Transverse colon (tissue), 4 donors: ENCODE measurements around the gene COL4A1. TPM values are rescaled to one million over a fixed set of nuclear protein-coding genes. Genes with fewer than 3 reads are reported as not detected.

Source experiments
- DNase-seq: peaks from one replicate; pipeline ENCODE4 v3.0.0-alpha.2; 2019
- H3K27ac ChIP-seq, 4 donors: fragments of 200-600 bp; sonication (generic); 2 replicates each; pipeline ENCODE4 v1.5.1; 2016 to 2018; ENCODE audit warnings: inconsistent platforms in 4 of 4
- H3K27me3 ChIP-seq: fragments of 200-600 bp; sonication (generic); 2 replicates; pipeline ENCODE4 v1.5.1; 2017; ENCODE audit warnings: inconsistent platforms
- H3K36me3 ChIP-seq, 4 donors: fragments of 200-600 bp; sonication (generic); 2 replicates each; pipeline ENCODE4 v1.5.1; 2017 to 2019; ENCODE audit warnings: inconsistent platforms in 4 of 4
- H3K4me1 ChIP-seq, 4 donors: fragments of 200-600 bp; sonication (generic); 2 replicates each; pipeline ENCODE4 v1.5.1; 2017 to 2020; ENCODE audit warnings: inconsistent platforms in 4 of 4
- H3K4me3 ChIP-seq, 4 donors: fragments of 200-600 bp; sonication (generic); 1 replicate in 1 of 4; 2 replicates in 3 of 4; pipeline versions ENCODE4 v1.5.1 to v1.6.1; 2017 to 2019; ENCODE audit warnings: inconsistent platforms in 4 of 4
- H3K9me3 ChIP-seq, 2 donors: fragments of 200-600 bp; sonication (generic); 2 replicates each; pipeline ENCODE4 v1.5.1; 2017 to 2019; ENCODE audit warnings: inconsistent platforms in 2 of 2
- EP300 ChIP-seq: sonication (generic); formaldehyde crosslinking; IDR thresholded peaks from one replicate; pipeline ENCODE4 v1.6.1; 2017; ENCODE audit warnings: antibody characterized with exemption, low read depth
- POLR2A ChIP-seq: fragments of 450-650 bp; IDR thresholded peaks from one replicate; pipeline ENCODE4 v1.6.1; 2016; ENCODE audit warnings: antibody characterized with exemption, mild to moderate bottlenecking, moderate library complexity
- POLR2AphosphoS5 ChIP-seq, 3 donors: sonication (generic); formaldehyde crosslinking; IDR thresholded peaks; one replicate each; pipeline ENCODE4 v1.6.1; 2016; ENCODE audit warnings: antibody characterized with exemption in 3 of 3
- WGBS, 2 donors: methylation state at CpG; one replicate each; pipeline ENCODE4 v1.1.5; 2018; ENCODE audit warnings: low coverage in 1 of 2; 5-methylcytosine and 5-hydroxymethylcytosine counted together
- in situ Hi-C, 4 donors: fragments of 200-750 bp; cut with MboI; loops; one replicate each; pipeline versions ENCODE4 v1.15.0 to v1.15.1; 2017; ENCODE audit warnings: low sequenced_read_pairs in 3 of 4, low pct_ligation_motif_present in 1 of 4, low pct_unique_long_range_greater_than_20kb in 1 of 4
- intact Hi-C: fragments of 100-400 bp; cut with DNase I; formaldehyde crosslinking; loops from one replicate; pipeline ENCODE4 v1.15.1; 2023; ENCODE audit warnings: low total_unique reads
- total RNA-seq, 4 donors: library from RNA; depleted of rRNA; stranded (reverse); fragments of >200 nt; gene quantifications; one replicate each; pipeline ENCODE4 v1.1.0, GENCODE V29; 2016
- TF ChIP-seq, protein P1 (sequence below), 5 experiments: fragments of 200-600 bp in 3 of 5; fragments of 450-650 bp in 2 of 5; sonication (generic) in 3 of 5; IDR thresholded peaks; 1 replicate in 2 of 5; 2 replicates in 3 of 5; pipeline ENCODE4 v1.5.1; 2016 to 2017; ENCODE audit warnings: antibody characterized with exemption in 5 of 5, inconsistent platforms in 3 of 5, mild to moderate bottlenecking in 2 of 5, moderate library complexity in 1 of 5

Gene COL4A1
- total RNA-seq, 4 donors from 2014 or later: 46.4 to 180 (median 99.2) TPM

DNA sequence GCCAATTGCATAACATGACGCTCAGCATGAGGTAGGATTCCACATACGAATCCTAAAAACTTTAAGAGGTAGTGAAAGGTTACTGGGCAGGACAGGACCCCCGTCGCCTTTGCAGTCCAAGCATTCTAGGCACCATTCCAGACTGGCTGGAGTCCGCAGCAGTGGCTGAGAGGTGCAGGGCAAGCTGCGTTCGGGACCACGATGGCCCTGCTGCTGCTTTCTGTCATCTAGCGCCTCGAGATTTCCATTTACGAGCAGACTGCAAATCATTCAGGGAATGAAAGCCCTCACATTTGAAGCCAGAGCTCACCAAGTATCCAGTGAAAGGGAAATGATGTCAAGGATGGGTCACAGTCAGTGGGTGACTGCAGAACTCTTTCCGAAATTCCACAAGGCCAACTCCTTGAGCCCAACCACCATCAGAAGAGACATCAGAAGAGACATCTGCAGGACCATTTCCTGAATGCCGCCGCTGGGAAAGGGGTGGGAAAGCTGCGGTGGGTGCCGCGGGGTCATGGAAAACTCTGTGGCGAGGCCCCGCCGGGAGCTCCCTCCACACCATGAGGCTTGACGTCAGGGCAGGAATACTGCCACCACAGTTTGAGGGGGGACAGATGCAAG lies 88.3 kb downstream of the COL4A1 start:
- no peak overlapping the region for H3K4me3 ChIP-seq
- no peak for DNase-seq
- peak overlapping the region; percentile 44 to 75 (median 72) for H3K27ac ChIP-seq
- H3K27me3 ChIP-seq: no peaks in the 10 kb centered on the region
- no peaks in the 10 kb centered on the region for H3K36me3 ChIP-seq
- H3K4me1 ChIP-seq: peaks cover 0 to 40% (median 9%) of the 10 kb centered on the region in 4 donors
- intact Hi-C loops: no loop called here
- in situ Hi-C loops: no loop called here
- H3K9me3 ChIP-seq: no peaks in the 10 kb centered on the region
- TF ChIP-seq POLR2AphosphoS5 (IDR thresholded peaks at IDR 0.05) (no peak), POLR2A (no peak), EP300 (no peak)
- TF ChIP-seq, protein P1, sequence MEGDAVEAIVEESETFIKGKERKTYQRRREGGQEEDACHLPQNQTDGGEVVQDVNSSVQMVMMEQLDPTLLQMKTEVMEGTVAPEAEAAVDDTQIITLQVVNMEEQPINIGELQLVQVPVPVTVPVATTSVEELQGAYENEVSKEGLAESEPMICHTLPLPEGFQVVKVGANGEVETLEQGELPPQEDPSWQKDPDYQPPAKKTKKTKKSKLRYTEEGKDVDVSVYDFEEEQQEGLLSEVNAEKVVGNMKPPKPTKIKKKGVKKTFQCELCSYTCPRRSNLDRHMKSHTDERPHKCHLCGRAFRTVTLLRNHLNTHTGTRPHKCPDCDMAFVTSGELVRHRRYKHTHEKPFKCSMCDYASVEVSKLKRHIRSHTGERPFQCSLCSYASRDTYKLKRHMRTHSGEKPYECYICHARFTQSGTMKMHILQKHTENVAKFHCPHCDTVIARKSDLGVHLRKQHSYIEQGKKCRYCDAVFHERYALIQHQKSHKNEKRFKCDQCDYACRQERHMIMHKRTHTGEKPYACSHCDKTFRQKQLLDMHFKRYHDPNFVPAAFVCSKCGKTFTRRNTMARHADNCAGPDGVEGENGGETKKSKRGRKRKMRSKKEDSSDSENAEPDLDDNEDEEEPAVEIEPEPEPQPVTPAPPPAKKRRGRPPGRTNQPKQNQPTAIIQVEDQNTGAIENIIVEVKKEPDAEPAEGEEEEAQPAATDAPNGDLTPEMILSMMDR (IDR thresholded peaks at IDR 0.05): no peak
- whole genome bisulfite sequencing, 2 donors: 72 to 78% methylated on average over 2 to 21 of the region's 21 CpGs

DNA sequence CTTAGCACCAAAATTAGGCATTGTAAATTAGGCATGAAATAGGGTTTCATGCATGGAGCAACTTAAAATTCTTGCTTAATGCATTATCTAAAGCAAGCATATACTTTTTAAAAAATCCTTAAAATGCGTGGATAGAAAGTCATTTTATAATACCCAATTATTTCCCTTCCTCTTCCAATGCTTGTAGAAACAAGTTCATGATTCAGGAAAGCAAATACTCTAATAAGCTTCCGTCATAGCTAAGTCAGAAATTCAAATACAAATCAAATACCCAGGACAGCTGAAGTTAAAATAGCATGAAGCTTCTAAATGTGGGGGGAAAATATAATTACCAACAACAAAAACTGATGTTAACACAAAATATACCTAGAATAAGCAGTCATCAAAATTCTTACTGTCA lies 89.1 kb downstream of the COL4A1 start:
- TF ChIP-seq, protein P1 (IDR thresholded peaks at IDR 0.05): no peak
- TF ChIP-seq POLR2AphosphoS5 (IDR thresholded peaks at IDR 0.05) (no peak), POLR2A (no peak)
- no peaks in the 10 kb centered on the region for H3K9me3 ChIP-seq
- in situ Hi-C loops (no loop called here), intact Hi-C loops (no loop called here)
- H3K27me3 ChIP-seq: no peaks in the 10 kb centered on the region
- no peaks in the 10 kb centered on the region for H3K36me3 ChIP-seq
- DNase-seq: no peak
- H3K4me3 ChIP-seq: no peak overlapping the region
- WGBS, 2 donors: 73 to 80% methylated on average over 2 of the region's 2 CpGs
- peaks cover 0 to 40% (median 9%) of the 10 kb centered on the region in 4 donors for H3K4me1 ChIP-seq
- H3K27ac ChIP-seq: peak overlapping the region; percentile 44 to 75 (median 72)

DNA sequence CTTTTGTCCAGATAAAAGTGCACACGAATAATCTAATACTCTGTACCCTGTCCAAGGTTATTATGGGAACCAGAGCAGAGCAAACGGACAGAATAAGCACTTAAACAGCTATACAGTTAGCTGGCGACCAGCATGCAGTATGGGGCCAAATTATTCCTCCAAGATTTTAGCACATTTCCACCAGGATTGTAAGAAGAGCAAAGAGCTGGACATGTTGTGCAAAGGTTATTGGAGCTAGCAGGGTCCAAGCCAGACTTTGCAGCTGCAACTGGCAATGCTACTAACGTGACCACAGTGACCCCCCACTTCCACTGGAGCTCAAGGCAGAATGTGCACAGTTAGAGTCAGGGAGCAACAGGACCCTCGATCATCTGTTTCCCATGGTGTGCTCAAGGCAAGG lies 89.9 kb downstream of the COL4A1 start:
- H3K9me3 ChIP-seq: no peaks in the 10 kb centered on the region
- H3K36me3 ChIP-seq: no peaks in the 10 kb centered on the region
- 51 to 58% methylated on average over 3 to 5 of the region's 5 CpGs for WGBS, 2 donors
- H3K4me1 ChIP-seq: peaks cover 0 to 40% (median 9%) of the 10 kb centered on the region in 4 donors
- TF ChIP-seq EP300: no peak
- TF ChIP-seq, protein P1 (IDR thresholded peaks at IDR 0.05): no peak
- no peak for TF ChIP-seq POLR2AphosphoS5 (IDR thresholded peaks at IDR 0.05)
- no peak for TF ChIP-seq POLR2A
- no peak for DNase-seq
- no peaks in the 10 kb centered on the region for H3K27me3 ChIP-seq
- H3K4me3 ChIP-seq: no peak overlapping the region
- peak overlapping the region; percentile 71 to 77 (median 74) for H3K27ac ChIP-seq
- intact Hi-C loops (no loop called here), in situ Hi-C loops (no loop called here)

DNA sequence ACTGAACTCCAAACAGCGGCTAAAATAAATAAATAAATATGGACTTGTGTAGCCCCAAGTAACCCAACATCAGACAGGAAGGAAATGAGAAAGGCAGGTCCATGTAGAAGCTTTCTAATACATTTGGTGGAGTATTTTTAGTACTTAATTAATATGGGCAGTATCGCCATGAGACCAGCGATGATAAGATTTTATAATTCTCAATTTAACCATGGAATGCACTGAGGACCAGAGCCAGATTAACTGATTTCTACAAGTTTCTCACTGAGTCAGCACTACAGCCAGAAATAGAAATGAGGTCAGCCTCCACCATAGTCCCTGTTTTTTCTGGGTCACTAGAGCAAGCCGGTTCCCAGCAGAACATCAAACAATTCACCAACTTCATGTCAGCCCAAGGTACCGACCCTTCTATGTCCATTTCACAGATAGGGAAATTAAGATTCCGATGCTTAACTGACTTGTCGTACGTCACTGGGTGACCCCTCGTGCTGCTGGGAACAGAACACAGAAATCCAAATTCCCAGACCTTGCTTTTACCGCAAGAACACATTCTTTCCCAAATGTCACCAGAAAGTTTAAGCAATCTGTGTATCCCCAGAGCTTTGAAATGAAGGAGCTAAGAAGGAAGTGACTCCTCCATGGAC lies 90.4 kb downstream of the COL4A1 start:
- Histone ChIP-seq H3K36me3 (no peaks in the 10 kb centered on the region), H3K4me1 (peaks cover 0 to 40% (median 6%) of the 10 kb centered on the region in 4 donors), H3K27me3 (no peaks in the 10 kb centered on the region), H3K27ac (peak overlapping the region; percentile 71 to 77 (median 74)), H3K9me3 (no peaks in the 10 kb centered on the region), H3K4me3 (no peak overlapping the region)
- TF ChIP-seq, protein P1 (IDR thresholded peaks at IDR 0.05): no peak
- peak; percentile 82 for TF ChIP-seq EP300
- peak in 2 of 3 donors; percentile 36 to 43 for TF ChIP-seq POLR2AphosphoS5 (IDR thresholded peaks at IDR 0.05)
- intact Hi-C loops (no loop called here), in situ Hi-C loops (no loop called here)
- WGBS, 2 donors: 51 to 61% methylated on average over 6 to 10 of the region's 10 CpGs
- no peak for DNase-seq
